GM12878 (cell line): Measurements from ENCODE around the gene HOXD13. TPM values are rescaled to one million over a fixed set of nuclear protein-coding genes. Genes with fewer than 3 reads are reported as not detected.

ENCODE experiments used
- ATAC-seq: fragments of 200-7000 bp; cut with Tn5 transposase; 3 replicates; pipeline ENCODE4 v1.9.1; 2020; ENCODE audit warnings: mild to moderate bottlenecking, moderate library complexity
- BruUV-seq: library from RNA; stranded (reverse); fragments of 400-500 nt; replicated peaks from 2 replicates; lab custom pipeline; 2021; lab: Mats Ljungman, UMichigan
- CTCF ChIA-PET: fragments of 300-600 bp; sonication (Branson Sonifier 250); formaldehyde crosslinking; extraction: SDS; loops from one replicate; lab custom pipeline; 2021; ENCODE audit warnings: inconsistent platforms; lab: Yijun Ruan, JAX
- POLR2A ChIA-PET: fragments of 350-600 bp; formaldehyde crosslinking; extraction: SDS; loops from one replicate; lab custom pipeline; 2021; ENCODE audit warnings: inconsistent platforms; lab: Charles Lee
- RAD21 ChIA-PET: fragments of 300-600 bp; sonication (Branson Sonifier 250); formaldehyde crosslinking; loops from one replicate; lab custom pipeline; 2023; ENCODE audit warnings: antibody characterized with exemption; ENCODE audit not compliant: unreplicated experiment; lab: Charles Lee
- SMC1A ChIA-PET: fragments of 300-600 bp; sonication (Branson Sonifier 250); formaldehyde crosslinking; loops from one replicate; lab custom pipeline; 2023; ENCODE audit not compliant: unreplicated experiment, uncharacterized antibody; lab: Charles Lee
- DNase-seq: peaks from one replicate; pipeline ENCODE4 v3.0.0-alpha.2; 2011; ENCODE audit warnings: low read depth, low spot score
- FAIRE-seq: peaks from 3 replicates; lab custom pipeline; 2011; peaks lifted over from hg19 to GRCh38; lab: Jason Lieb, UNC
- H2AFZ ChIP-seq: 2 replicates; pipeline ENCODE4 v1.6.0; 2011; ENCODE audit warnings: low read depth, low read length, control low read depth; ENCODE audit not compliant: control insufficient read depth
- H3K27ac ChIP-seq: 2 replicates; pipeline ENCODE4 v1.5.1; 2011; ENCODE audit warnings: control low read depth; ENCODE audit not compliant: control insufficient read depth, insufficient read depth
- H3K27me3 ChIP-seq, 2 experiments: replicated peaks in 1 of 2; 2 replicates each; pipeline versions ENCODE4 v1.6.0 to v1.6.1; 2011; ENCODE audit warnings: low read length in 1 of 2; ENCODE audit not compliant: control insufficient read depth in 2 of 2, insufficient read depth in 2 of 2
- H3K36me3 ChIP-seq, 2 experiments: 2 replicates each; pipeline ENCODE4 v1.5.1; 2011; ENCODE audit warnings: low read length in 1 of 2; ENCODE audit not compliant: control insufficient read depth in 2 of 2, insufficient read depth in 2 of 2
- H3K4me1 ChIP-seq: 2 replicates; pipeline ENCODE4 v1.6.1; 2011; ENCODE audit warnings: mild to moderate bottlenecking, low read length, moderate library complexity, mixed read lengths; ENCODE audit not compliant: control insufficient read depth, insufficient read depth
- H3K4me2 ChIP-seq: 2 replicates; pipeline ENCODE4 v1.6.0; 2011; ENCODE audit warnings: control low read depth; ENCODE audit not compliant: control insufficient read depth, insufficient read depth
- H3K4me3 ChIP-seq: fragments of 200-600 bp; sonication (generic); 2 replicates; pipeline ENCODE4 v1.5.1; 2016
- H3K79me2 ChIP-seq: 2 replicates; pipeline ENCODE4 v1.6.0; 2011; ENCODE audit warnings: low read length; ENCODE audit not compliant: control insufficient read depth, insufficient read depth
- H3K9ac ChIP-seq: 2 replicates; pipeline ENCODE4 v1.8.0; 2011; ENCODE audit warnings: low read length, control low read depth, mixed read lengths; ENCODE audit not compliant: control insufficient read depth, insufficient read depth
- H3K9me3 ChIP-seq: replicated peaks from 3 replicates; pipeline ENCODE4 v1.5.1; 2011; ENCODE audit warnings: mild to moderate bottlenecking, low read length; ENCODE audit not compliant: control insufficient read depth, insufficient read depth
- H4K20me1 ChIP-seq: 2 replicates; pipeline ENCODE4 v1.6.0; 2011; ENCODE audit not compliant: control insufficient read depth, insufficient read depth
- BCL11A ChIP-seq: IDR thresholded peaks from 2 replicates; pipeline ENCODE4 v1.6.1; 2011; ENCODE audit warnings: low read depth, low read length
- MTA3 ChIP-seq: IDR thresholded peaks from 2 replicates; pipeline ENCODE4 v1.6.1; 2012; ENCODE audit warnings: low read length, inconsistent platforms, borderline replicate concordance
- NFYB ChIP-seq: IDR thresholded peaks from 2 replicates; pipeline ENCODE4 v1.6.1; 2011; ENCODE audit warnings: low read depth, mild to moderate bottlenecking, low read length, improper control_type of control experiment, moderate library complexity; ENCODE audit not compliant: insufficient read depth
- NRF1 ChIP-seq: conservative IDR thresholded peaks from 2 replicates; pipeline ENCODE4 v1.6.1; 2011; ENCODE audit warnings: mild to moderate bottlenecking, low read depth, low read length, improper control_type of control experiment
- POLR2AphosphoS5 ChIP-seq: IDR thresholded peaks from 2 replicates; pipeline ENCODE4 v1.6.1; 2011; ENCODE audit warnings: mild to moderate bottlenecking, low read length, inconsistent platforms
- PRDM15 ChIP-seq: fragments of 450-650 bp; formaldehyde crosslinking; IDR thresholded peaks from 2 replicates; pipeline ENCODE4 v1.4.0; 2020; ENCODE audit warnings: mild to moderate bottlenecking, moderate library complexity
- RUNX3 ChIP-seq: IDR thresholded peaks from 2 replicates; pipeline ENCODE4 v1.6.1; 2012; ENCODE audit warnings: low read length, inconsistent platforms
- TARDBP ChIP-seq: IDR thresholded peaks from 2 replicates; pipeline ENCODE4 v1.6.1; 2016; ENCODE audit warnings: borderline replicate concordance
- TBL1XR1 ChIP-seq: IDR thresholded peaks from 2 replicates; pipeline ENCODE4 v1.6.1; 2012; ENCODE audit warnings: low read depth, low read length, improper control_type of control experiment
- WGBS: methylation state at CpG from one replicate; pipeline ENCODE4 v1.1.6; 2016; ENCODE audit warnings: low lambda C conversion rate; ENCODE audit not compliant: insufficient replicate concordance, insufficient coverage; ENCODE audit errors: missing lambda C conversion rate; 5-methylcytosine and 5-hydroxymethylcytosine counted together
- in situ Hi-C: fragments of 300-500 bp; cut with MboI; formaldehyde crosslinking; loops from 9 replicates; pipeline ENCODE4 v1.14.3; 2018; ENCODE audit warnings: mixed read lengths
- intact Hi-C: fragments of 100-400 bp; cut with micrococcal nuclease; formaldehyde crosslinking; loops from one replicate; pipeline ENCODE4 v1.14.2; 2022; ENCODE audit not compliant: unreplicated experiment
- polyA plus RNA-seq, 11 experiments: library from polyadenylated mRNA; depleted of rRNA in 4 of 11; unstranded in 6 of 11; stranded (reverse) in 5 of 11; fragments of >200 nt; fragmentation: Nextera tagmentation in 4 of 11; fragmentation: Illumina TruSeq in 1 of 11; extraction: Ambion mirVana in 4 of 11; extraction: Trizol in 1 of 11; gene quantifications; 1 replicate in 1 of 11; 2 replicates in 10 of 11; pipeline versions ENCODE4 v1.2.1 to v1.2.3, GENCODE V29; 2011 to 2016; ENCODE audit warnings: inconsistent platforms in 2 of 11, missing spikeins in 2 of 11, low read depth in 1 of 11
- total RNA-seq, 4 experiments: library from RNA; depleted of rRNA in 3 of 4; stranded (reverse); fragments of >200 nt in 3 of 4; fragmentation: Illumina TruSeq in 1 of 4; extraction: Trizol in 1 of 4; gene quantifications; 2 replicates each; pipeline versions ENCODE4 v1.2.1 to v1.2.3, GENCODE V29; 2013 to 2021

Gene HOXD13
- total and polyA plus RNA-seq, 10 of the 15 experiments (the other 5 are each of a cell fraction or from before 2014, with no cell fraction given): not detected

GRCh38 chr2:176079285-176079830, 13.2 kb upstream of the HOXD13 start:
- ATAC-seq (no peak), DNase-seq (no peak), FAIRE-seq (no peak)
- H3K9ac ChIP-seq: no peak overlapping the region
- no peak overlapping the region for H3K4me2 ChIP-seq
- H3K36me3 ChIP-seq: no peaks in the 10 kb centered on the region
- ChIA-PET CTCF (no interaction called here), POLR2A (no interaction called here), SMC1A (no interaction called here), RAD21 (no interaction called here)
- TF ChIP-seq NRF1 (no peak), POLR2AphosphoS5 (no peak), TBL1XR1 (no peak), PRDM15 (CRISPR knock-in tag) (no peak), MTA3 (no peak), BCL11A (no peak), TARDBP (no peak), NFYB (no peak), RUNX3 (no peak)
- H3K27me3 ChIP-seq: peaks cover 2 to 21% of the 10 kb centered on the region in 2 experiments
- H3K9me3 ChIP-seq: peaks cover 20% of the 10 kb centered on the region; the same call in 2 of the 3 replicates
- H3K4me1 ChIP-seq: no peaks in the 10 kb centered on the region
- no peaks in the 10 kb centered on the region for H3K79me2 ChIP-seq
- WGBS: 48% methylated on average over 30 of the region's 30 CpGs
- BruUV-seq: no TSS peak
- intact Hi-C loops: no loop called here
- in situ Hi-C loops: no loop called here
- H2AFZ ChIP-seq: no peak overlapping the region
- no peaks in the 10 kb centered on the region for H4K20me1 ChIP-seq
- H3K27ac ChIP-seq: no peak overlapping the region
- no peak overlapping the region for H3K4me3 ChIP-seq
